DOHH2 (cell line): ENCODE results near the gene TMCO5A.

Experiments used
- EZH2phosphoT487 ChIP-seq: fragments of 200-600 bp; sonication (generic); IDR thresholded peaks from 2 replicates; pipeline ENCODE4 v1.6.1; 2017; ENCODE audit warnings: borderline replicate concordance, mild to moderate bottlenecking, antibody characterized with exemption, low read length, moderate library complexity, mixed read lengths
- TF ChIP-seq, protein P1 (sequence below): fragments of 200-600 bp; sonication (generic); IDR thresholded peaks from one replicate; pipeline ENCODE4 v1.5.1; 2014; ENCODE audit warnings: antibody characterized with exemption, mild to moderate bottlenecking, low read depth, low read length; ENCODE audit not compliant: poor library complexity, severe bottlenecking

DNA sequence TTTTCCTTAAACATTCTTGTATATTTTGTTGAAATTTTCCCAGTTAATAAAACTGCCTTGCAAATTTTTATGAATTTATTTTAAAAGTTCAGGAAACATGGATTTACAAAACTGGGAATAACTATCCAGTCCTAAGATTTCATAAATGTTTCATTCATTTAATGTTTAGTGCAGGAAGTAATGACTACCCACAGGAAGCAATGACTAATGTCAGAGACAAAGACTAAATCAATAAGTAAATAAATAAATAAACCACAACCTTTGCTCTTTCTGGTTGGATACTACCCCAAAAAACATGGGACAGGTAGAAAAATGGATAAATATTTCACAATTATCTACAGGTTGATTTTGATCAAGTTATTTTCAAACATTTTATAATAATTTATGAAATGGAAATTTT lies 48.8 kb upstream of the TMCO5A start:
- TF ChIP-seq, protein P1, sequence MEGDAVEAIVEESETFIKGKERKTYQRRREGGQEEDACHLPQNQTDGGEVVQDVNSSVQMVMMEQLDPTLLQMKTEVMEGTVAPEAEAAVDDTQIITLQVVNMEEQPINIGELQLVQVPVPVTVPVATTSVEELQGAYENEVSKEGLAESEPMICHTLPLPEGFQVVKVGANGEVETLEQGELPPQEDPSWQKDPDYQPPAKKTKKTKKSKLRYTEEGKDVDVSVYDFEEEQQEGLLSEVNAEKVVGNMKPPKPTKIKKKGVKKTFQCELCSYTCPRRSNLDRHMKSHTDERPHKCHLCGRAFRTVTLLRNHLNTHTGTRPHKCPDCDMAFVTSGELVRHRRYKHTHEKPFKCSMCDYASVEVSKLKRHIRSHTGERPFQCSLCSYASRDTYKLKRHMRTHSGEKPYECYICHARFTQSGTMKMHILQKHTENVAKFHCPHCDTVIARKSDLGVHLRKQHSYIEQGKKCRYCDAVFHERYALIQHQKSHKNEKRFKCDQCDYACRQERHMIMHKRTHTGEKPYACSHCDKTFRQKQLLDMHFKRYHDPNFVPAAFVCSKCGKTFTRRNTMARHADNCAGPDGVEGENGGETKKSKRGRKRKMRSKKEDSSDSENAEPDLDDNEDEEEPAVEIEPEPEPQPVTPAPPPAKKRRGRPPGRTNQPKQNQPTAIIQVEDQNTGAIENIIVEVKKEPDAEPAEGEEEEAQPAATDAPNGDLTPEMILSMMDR, result no peak
- TF ChIP-seq EZH2phosphoT487, result no peak
